H1 (cell line): Measurements from ENCODE around the gene NR3C2. TPM values are rescaled to one million over a fixed set of nuclear protein-coding genes. Genes with fewer than 3 reads are reported as not detected.

Experiments used
- CTCF ChIA-PET: fragments of 300-600 bp; sonication (Branson Sonifier 250); formaldehyde crosslinking; loops from one replicate; lab custom pipeline; 2021; ENCODE audit not compliant: partially characterized antibody; lab: Charles Lee
- POLR2A ChIA-PET: fragments of 300-600 bp; sonication (Branson Sonifier 250); formaldehyde crosslinking; loops from one replicate; lab custom pipeline; 2021; ENCODE audit warnings: inconsistent platforms; ENCODE audit not compliant: partially characterized antibody; lab: Charles Lee
- DNase-seq, 2 experiments: peaks; one replicate each; pipeline versions ENCODE4 v3.0.0 to v3.0.0-alpha.2; 2010 to 2022; ENCODE audit warnings: low spot score in 2 of 2, low read depth in 1 of 2, mixed read lengths in 1 of 2
- FAIRE-seq: peaks from 2 replicates; lab custom pipeline; 2011; peaks lifted over from hg19 to GRCh38; lab: Jason Lieb, UNC
- H2AFZ ChIP-seq: 2 replicates; pipeline ENCODE4 v1.8.1; 2012; ENCODE audit warnings: low read length, inconsistent platforms
- H2AK5ac ChIP-seq: 2 replicates; pipeline ENCODE4 v1.6.1; 2013; ENCODE audit warnings: low read depth, low read length
- H2BK120ac ChIP-seq: replicated peaks from 2 replicates; pipeline ENCODE3; 2013; ENCODE audit warnings: low read depth, low read length, inconsistent platforms
- H2BK12ac ChIP-seq: 2 replicates; pipeline ENCODE4 v1.6.1; 2013; ENCODE audit warnings: low read depth, low read length
- H2BK15ac ChIP-seq: 2 replicates; pipeline ENCODE4 v1.6.1; 2013; ENCODE audit warnings: low read length
- H2BK20ac ChIP-seq: 2 replicates; pipeline ENCODE4 v1.6.1; 2013; ENCODE audit warnings: low read length
- H2BK5ac ChIP-seq: 2 replicates; pipeline ENCODE4 v1.6.1; 2013; ENCODE audit warnings: low read depth, low read length
- H3K14ac ChIP-seq: 2 replicates; pipeline ENCODE4 v1.6.1; 2013; ENCODE audit warnings: inconsistent platforms; ENCODE audit not compliant: insufficient read length
- H3K18ac ChIP-seq: 2 replicates; pipeline ENCODE4 v1.6.1; 2013; ENCODE audit warnings: low read length; ENCODE audit errors: extremely low read depth
- H3K23ac ChIP-seq: 2 replicates; pipeline ENCODE4 v1.6.1; 2013; ENCODE audit warnings: inconsistent platforms; ENCODE audit not compliant: insufficient read length
- H3K23me2 ChIP-seq: 2 replicates; pipeline ENCODE4 v1.6.1; 2013; ENCODE audit warnings: low read depth, low read length
- H3K27ac ChIP-seq: 2 replicates; pipeline ENCODE4 v1.6.1; 2011; ENCODE audit warnings: low read depth, low read length, inconsistent platforms
- H3K27me3 ChIP-seq, 4 experiments: replicated peaks in 1 of 4; 1 replicate in 1 of 4; 2 replicates in 3 of 4; pipeline versions ENCODE4 v1.6.1 to v1.8.1; 2011 to 2013; ENCODE audit warnings: low read length in 3 of 4, mild to moderate bottlenecking in 3 of 4, inconsistent platforms in 2 of 4, mixed read lengths in 2 of 4, moderate library complexity in 1 of 4; ENCODE audit not compliant: control insufficient read depth in 3 of 4, insufficient read depth in 3 of 4; ENCODE audit errors: extremely low read depth in 1 of 4
- H3K36me3 ChIP-seq, 4 experiments: 2 replicates each; pipeline versions ENCODE4 v1.6.1 to v1.8.1; 2011 to 2013; ENCODE audit warnings: mild to moderate bottlenecking in 4 of 4, low read length in 3 of 4, moderate library complexity in 2 of 4, control low read depth in 1 of 4, inconsistent platforms in 1 of 4; ENCODE audit not compliant: insufficient read depth in 4 of 4, control insufficient read depth in 2 of 4
- H3K4ac ChIP-seq: replicated peaks from 2 replicates; pipeline ENCODE3; 2013; ENCODE audit warnings: low read length, low read depth, mixed read lengths, inconsistent platforms; ENCODE audit not compliant: insufficient read length
- H3K4me1 ChIP-seq, 4 experiments: replicated peaks in 1 of 4; 1 replicate in 1 of 4; 2 replicates in 3 of 4; pipeline versions ENCODE4 v1.6.1 to v1.8.1; 2011 to 2013; ENCODE audit warnings: low read length in 3 of 4, inconsistent platforms in 2 of 4, mixed read lengths in 1 of 4; ENCODE audit not compliant: insufficient read depth in 4 of 4, control insufficient read depth in 3 of 4
- H3K4me2 ChIP-seq, 2 experiments: 2 replicates each; pipeline versions ENCODE4 v1.6.1 to v1.8.1; 2011 to 2013; ENCODE audit warnings: low read depth in 2 of 2, low read length in 2 of 2, control low read depth in 1 of 2, inconsistent platforms in 1 of 2, mild to moderate bottlenecking in 1 of 2; ENCODE audit not compliant: insufficient read depth in 1 of 2
- H3K4me3 ChIP-seq, 4 experiments: fragments of 200-600, 300-600 bp in 1 of 4; sonication (generic), shearing (Covaris generic), sonication (Bioruptor Twin) in 1 of 4; 2 replicates each; pipeline versions ENCODE4 v1.5.1 to v1.8.1; 2011 to 2016; ENCODE audit warnings: low read length in 4 of 4, low read depth in 3 of 4, control low read depth in 2 of 4, inconsistent platforms in 2 of 4, mild to moderate bottlenecking in 2 of 4, mixed read lengths in 1 of 4, moderate library complexity in 1 of 4; ENCODE audit not compliant: insufficient read depth in 2 of 4; ENCODE audit errors: extremely low read depth in 1 of 4
- H3K56ac ChIP-seq: replicated peaks from 2 replicates; pipeline ENCODE3; 2013; ENCODE audit warnings: low read depth, mild to moderate bottlenecking, mixed read lengths, low read length, inconsistent platforms; ENCODE audit not compliant: insufficient read length
- H3K79me1 ChIP-seq: 2 replicates; pipeline ENCODE4 v1.6.1; 2013; ENCODE audit warnings: low read depth, low read length, control low read depth
- H3K79me2 ChIP-seq, 2 experiments: 2 replicates each; pipeline versions ENCODE4 v1.6.1 to v1.8.1; 2012 to 2013; ENCODE audit warnings: low read length in 2 of 2, mild to moderate bottlenecking in 2 of 2, inconsistent platforms in 1 of 2; ENCODE audit not compliant: insufficient read depth in 2 of 2, control insufficient read depth in 1 of 2
- H3K9ac ChIP-seq, 4 experiments: replicated peaks in 1 of 4; 1 replicate in 1 of 4; 2 replicates in 3 of 4; pipeline versions ENCODE4 v1.6.1 to v1.8.1; 2011 to 2013; ENCODE audit warnings: low read depth in 3 of 4, low read length in 3 of 4, control low read depth in 2 of 4, mild to moderate bottlenecking in 2 of 4, moderate library complexity in 2 of 4, inconsistent platforms in 1 of 4; ENCODE audit errors: extremely low read depth in 1 of 4
- H3K9me3 ChIP-seq, 2 experiments: 2 replicates each; pipeline versions ENCODE4 v1.6.1 to v1.8.1; 2012 to 2013; ENCODE audit warnings: mild to moderate bottlenecking in 2 of 2, moderate library complexity in 2 of 2, control low read depth in 1 of 2, inconsistent platforms in 1 of 2, low read depth in 1 of 2, low read length in 1 of 2, mixed read lengths in 1 of 2; ENCODE audit not compliant: insufficient read depth in 2 of 2
- H4K20me1 ChIP-seq, 2 experiments: replicated peaks in 1 of 2; 2 replicates each; pipeline versions ENCODE3 to v1.8.1; 2011 to 2013; ENCODE audit warnings: inconsistent platforms in 2 of 2, low read length in 2 of 2, mild to moderate bottlenecking in 1 of 2; ENCODE audit not compliant: insufficient read depth in 2 of 2, control insufficient read depth in 1 of 2
- H4K5ac ChIP-seq: 2 replicates; pipeline ENCODE4 v1.6.1; 2013; ENCODE audit warnings: low read length, low read depth, mixed read lengths, inconsistent platforms; ENCODE audit not compliant: insufficient read length
- H4K8ac ChIP-seq: 2 replicates; pipeline ENCODE4 v1.8.0; 2013; ENCODE audit warnings: mild to moderate bottlenecking, moderate library complexity, low read length, inconsistent platforms; ENCODE audit not compliant: insufficient read depth; ENCODE audit errors: extremely low read depth
- H4K91ac ChIP-seq: replicated peaks from 2 replicates; pipeline ENCODE3; 2013; ENCODE audit warnings: low read length, mixed read lengths, inconsistent platforms; ENCODE audit not compliant: insufficient read length
- CBX8 ChIP-seq: fragments of 300-800, 300-1000 bp; sonication (generic); IDR thresholded peaks from 2 replicates; pipeline ENCODE4 v1.7.1; 2016; ENCODE audit warnings: low read depth, low read length, borderline replicate concordance
- GTF2F1 ChIP-seq: IDR thresholded peaks from 2 replicates; pipeline ENCODE4 v1.6.1; 2012; ENCODE audit warnings: low read depth, low read length, improper control_type of control experiment, borderline replicate concordance
- KDM4A ChIP-seq: IDR thresholded peaks from one replicate; pipeline ENCODE4 v1.7.1; 2012; ENCODE audit warnings: low read depth, mild to moderate bottlenecking, moderate library complexity, low read length, inconsistent platforms; ENCODE audit not compliant: severe bottlenecking
- KDM5A ChIP-seq: fragments of 200-600 bp; IDR thresholded peaks from 2 replicates; pipeline ENCODE4 v1.7.1; 2012; ENCODE audit warnings: mild to moderate bottlenecking, low read length, inconsistent platforms, mixed read lengths
- MAFK ChIP-seq: IDR thresholded peaks from 2 replicates; pipeline ENCODE4 v1.6.1; 2012; ENCODE audit warnings: low read depth, mild to moderate bottlenecking, improper control_type of control experiment, low read length
- NANOG ChIP-seq: IDR thresholded peaks from 2 replicates; pipeline ENCODE4 v1.6.1; 2011; ENCODE audit warnings: low read length, low read depth, mild to moderate bottlenecking, inconsistent platforms; ENCODE audit not compliant: insufficient read depth, poor library complexity, severe bottlenecking
- NRF1 ChIP-seq: IDR thresholded peaks from 2 replicates; pipeline ENCODE4 v1.6.1; 2011; ENCODE audit warnings: mild to moderate bottlenecking, low read depth, low read length, improper control_type of control experiment
- RAD21 ChIP-seq, 2 experiments: IDR thresholded peaks in 1 of 2; conservative IDR thresholded peaks in 1 of 2; 2 replicates each; pipeline ENCODE4 v1.6.1; 2011; ENCODE audit warnings: low read depth in 2 of 2, low read length in 2 of 2, improper control_type of control experiment in 1 of 2, inconsistent platforms in 1 of 2, mild to moderate bottlenecking in 1 of 2, moderate library complexity in 1 of 2
- SIX5 ChIP-seq: IDR thresholded peaks from 2 replicates; pipeline ENCODE4 v1.6.1; 2011; ENCODE audit warnings: mild to moderate bottlenecking, low read depth, low read length
- SP1 ChIP-seq: IDR thresholded peaks from 2 replicates; pipeline ENCODE4 v1.6.1; 2011; ENCODE audit warnings: low read depth, low read length
- SRF ChIP-seq: IDR thresholded peaks from 2 replicates; pipeline ENCODE4 v1.6.1; 2011; ENCODE audit warnings: mild to moderate bottlenecking, low read depth, low read length, moderate library complexity
- SUZ12 ChIP-seq: fragments of 200-600 bp; sonication (generic); IDR thresholded peaks from 2 replicates; pipeline ENCODE4 v1.6.1; 2012; ENCODE audit warnings: mild to moderate bottlenecking, inconsistent platforms, low read length, moderate library complexity, mixed read lengths
- TAF1 ChIP-seq: IDR thresholded peaks from 2 replicates; pipeline ENCODE4 v1.6.1; 2011; ENCODE audit warnings: mild to moderate bottlenecking, low read depth, low read length
- WGBS, 2 experiments: shearing (Covaris generic) in 1 of 2; methylation state at CpG; one replicate each; pipeline versions ENCODE4 v1.1.6 to v1.1.7; 2013 to 2015; ENCODE audit warnings: low lambda C conversion rate in 2 of 2, mixed read lengths in 2 of 2, inconsistent platforms in 1 of 2, low coverage in 1 of 2, missing lambda C conversion rate in 1 of 2; ENCODE audit not compliant: insufficient replicate concordance in 2 of 2, insufficient coverage in 1 of 2, insufficient read length in 1 of 2; ENCODE audit errors: extremely low coverage in 1 of 2, missing lambda C conversion rate in 1 of 2; 5-methylcytosine and 5-hydroxymethylcytosine counted together
- polyA plus RNA-seq, 7 experiments: library from polyadenylated mRNA; depleted of rRNA in 3 of 7; stranded (reverse) in 5 of 7; unstranded in 2 of 7; fragments of >200 nt in 5 of 7; fragments of 200-250 nt in 2 of 7; gene quantifications; 1 replicate in 5 of 7; 2 replicates in 1 of 7; 4 replicates in 1 of 7; pipeline versions ENCODE4 v1.2.1 to v1.2.3, GENCODE V29; 2011 to 2013; ENCODE audit warnings: missing spikeins in 2 of 7, mixed read lengths in 2 of 7
- total RNA-seq: library from RNA; stranded (reverse); fragmentation: NEBNext Ultra II Directional; extraction: Animal tissue kit (Norgen Biotek cat#: 25700); gene quantifications from 2 replicates; pipeline ENCODE4 v1.2.1, GENCODE V29; 2021

The NR3C2 gene
- total and polyA plus RNA-seq, 2 of the 8 experiments (the other 6 are each of a cell fraction or from before 2014, with no cell fraction given), result 0.80 to 3.9 TPM

DNA sequence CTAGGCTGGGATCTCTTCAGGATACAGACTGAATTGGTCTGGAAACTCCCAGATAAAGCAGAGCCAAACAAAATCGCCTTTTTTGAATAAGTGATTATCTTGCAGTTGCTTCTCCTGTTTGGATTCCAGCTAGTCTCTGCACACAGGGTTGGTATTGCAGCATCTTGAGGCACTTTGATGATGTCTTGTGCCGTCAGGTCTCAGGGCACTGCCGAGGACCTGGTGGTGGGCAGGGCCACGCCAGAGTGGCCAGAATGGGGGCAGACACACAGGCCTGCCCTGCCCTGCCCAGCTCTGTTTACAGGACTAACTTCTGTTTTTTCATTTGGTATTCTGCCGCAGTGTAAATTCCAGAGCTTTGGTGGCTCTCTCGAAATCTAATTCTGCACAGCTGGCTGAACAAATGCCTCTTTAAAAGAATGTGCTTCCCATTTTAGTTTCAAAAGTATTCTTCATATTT is 276.1 kb downstream of the NR3C2 start:
- H2AK5ac ChIP-seq, result no peak overlapping the region
- no peaks in the 10 kb centered on the region for H3K4me1 ChIP-seq
- no peak overlapping the region for H2BK120ac ChIP-seq
- no peak overlapping the region for H3K4me2 ChIP-seq
- CTCF ChIA-PET, result interaction anchor here (0.7 to 1.4 kb wide), 4 partner anchors 10 to 241 kb away, joined by 3 read pairs; no protein-coding TSS in a partner anchor
- H3K27me3 ChIP-seq, result no peaks in the 10 kb centered on the region
- H2BK20ac ChIP-seq, result no peak overlapping the region
- no peak overlapping the region for H3K18ac ChIP-seq
- FAIRE-seq, result no peak
- no peak overlapping the region for H4K91ac ChIP-seq
- H3K23me2 ChIP-seq, result no peaks in the 10 kb centered on the region
- no peak overlapping the region for H3K27ac ChIP-seq
- H3K36me3 ChIP-seq, result no peaks in the 10 kb centered on the region
- no peak overlapping the region for H3K9ac ChIP-seq
- no peak overlapping the region for H2BK12ac ChIP-seq
- no peak overlapping the region for H3K4ac ChIP-seq
- no peak overlapping the region for H3K23ac ChIP-seq
- H3K56ac ChIP-seq, result no peak overlapping the region
- no peaks in the 10 kb centered on the region for H3K9me3 ChIP-seq
- 89% methylated on average over 6 of the region's 6 CpGs; no CpG with 5 or more reads in 1 of the 2 experiments for WGBS, 2 experiments
- no peak overlapping the region for H4K5ac ChIP-seq
- no peak overlapping the region for H2BK15ac ChIP-seq
- H2AFZ ChIP-seq, result no peak overlapping the region
- no peak overlapping the region for H2BK5ac ChIP-seq
- H3K4me3 ChIP-seq, result no peak overlapping the region
- POLR2A ChIA-PET, result no interaction called here
- H3K79me2 ChIP-seq, result no peaks in the 10 kb centered on the region
- no peak overlapping the region for H4K8ac ChIP-seq
- no peak for DNase-seq
- no peak overlapping the region for H3K14ac ChIP-seq
- no peaks in the 10 kb centered on the region for H4K20me1 ChIP-seq
- H3K79me1 ChIP-seq, result no peaks in the 10 kb centered on the region
- TF ChIP-seq SUZ12 (no peak), MAFK (no peak), GTF2F1 (no peak), SIX5 (no peak), KDM5A (no peak), NRF1 (no peak), KDM4A (no peak), CBX8 (no peak), NANOG (no peak), SP1 (no peak), RAD21 (IDR thresholded peaks at IDR 0.05 in 1 of 2, conservative IDR thresholded peaks at IDR 0.05 in 1 of 2; ENCODE audit: low read depth in 2 of 2, low read length in 2 of 2) (no peak), SRF (no peak), TAF1 (no peak)
